ENCODE measurements around the gene ARMC9. TPM values are rescaled to one million over a fixed set of nuclear protein-coding genes. Genes with fewer than 3 reads are reported as not detected.

ARMC9 gene
- total RNA-seq, 1 experiment from 2014 or later, result 14.9 TPM

GRCh38 chr2:231239751-231240150 lies 41.3 kb downstream of the ARMC9 start:
- Histone ChIP-seq H3K27me3 (replicated peaks; ENCODE audit: insufficient read depth, low read depth, low read length, poor library complexity) (no peaks in the 10 kb centered on the region), H3K36me3 (ENCODE audit: insufficient read depth, low read length, poor library complexity, severe bottlenecking) (no peaks in the 10 kb centered on the region), H3K27ac (ENCODE audit: low read depth, low read length, poor library complexity, severe bottlenecking) (no peak overlapping the region), H3K4me3 (ENCODE audit: low read depth, low read length, poor library complexity, severe bottlenecking) (no peak overlapping the region), H3K4me1 (ENCODE audit: insufficient read depth, low read length, poor library complexity, severe bottlenecking) (no peaks in the 10 kb centered on the region), H3K9me3 (ENCODE audit: low read depth, low read length, poor library complexity, severe bottlenecking) (no peaks in the 10 kb centered on the region)
- ChIA-PET CTCF (no interaction called here), POLR2A (ENCODE audit: low non-redundant PET) (no interaction called here)
- no peak for DNase-seq (ENCODE audit: low spot score)
- TF ChIP-seq EZH2 (IDR thresholded peaks at IDR 0.05; ENCODE audit: borderline replicate concordance, low read depth, low read length, poor library complexity, severe bottlenecking), result no peak
- no peak for TF ChIP-seq CTCF (conservative IDR thresholded peaks at IDR 0.05; ENCODE audit: low read depth, low read length)
- no TSS peak for BruUV-seq (replicated peaks)
- intact Hi-C loops (cut with micrococcal nuclease; ENCODE audit: unreplicated experiment), result no loop called here

- H3K4me1 ChIP-seq (ENCODE audit: insufficient read depth, low read length, poor library complexity, severe bottlenecking), result no peaks in the 10 kb centered on the region
- BruUV-seq (replicated peaks), result no TSS peak
- ChIA-PET POLR2A (ENCODE audit: low non-redundant PET) (no interaction called here), CTCF (no interaction called here)
- H3K27ac ChIP-seq (ENCODE audit: low read depth, low read length, poor library complexity, severe bottlenecking), result no peak overlapping the region
- H3K27me3 ChIP-seq (replicated peaks; ENCODE audit: insufficient read depth, low read depth, low read length, poor library complexity), result no peaks in the 10 kb centered on the region
- H3K4me3 ChIP-seq (ENCODE audit: low read depth, low read length, poor library complexity, severe bottlenecking), result no peak overlapping the region
- no peaks in the 10 kb centered on the region for H3K36me3 ChIP-seq (ENCODE audit: insufficient read depth, low read length, poor library complexity, severe bottlenecking)
- intact Hi-C loops (cut with micrococcal nuclease; ENCODE audit: unreplicated experiment), result no loop called here
- DNase-seq (ENCODE audit: low spot score), result no peak
- TF ChIP-seq CTCF (conservative IDR thresholded peaks at IDR 0.05; ENCODE audit: low read depth, low read length) (no peak), EZH2 (IDR thresholded peaks at IDR 0.05; ENCODE audit: borderline replicate concordance, low read depth, low read length, poor library complexity, severe bottlenecking) (no peak)
- no peaks in the 10 kb centered on the region for H3K9me3 ChIP-seq (ENCODE audit: low read depth, low read length, poor library complexity, severe bottlenecking)
Measured at GRCh38 chr2:231241755-231242507, 43.5 kb downstream of the ARMC9 start.

GRCh38 chr2:231243866-231244265 lies 45.4 kb downstream of the ARMC9 start:
- H3K27ac ChIP-seq (ENCODE audit: low read depth, low read length, poor library complexity, severe bottlenecking), result no peak overlapping the region
- no peak for DNase-seq (ENCODE audit: low spot score)
- no peak overlapping the region for H3K4me3 ChIP-seq (ENCODE audit: low read depth, low read length, poor library complexity, severe bottlenecking)
- CTCF ChIA-PET, result interaction anchor here (0.6 kb wide), 1 partner anchor 8 kb away, joined by 3 read pairs; no protein-coding TSS in a partner anchor
- H3K36me3 ChIP-seq (ENCODE audit: insufficient read depth, low read length, poor library complexity, severe bottlenecking), result no peaks in the 10 kb centered on the region
- H3K9me3 ChIP-seq (ENCODE audit: low read depth, low read length, poor library complexity, severe bottlenecking), result no peaks in the 10 kb centered on the region
- no TSS peak for BruUV-seq (replicated peaks)
- TF ChIP-seq EZH2 (IDR thresholded peaks at IDR 0.05; ENCODE audit: borderline replicate concordance, low read depth, low read length, poor library complexity, severe bottlenecking) (no peak), CTCF (conservative IDR thresholded peaks at IDR 0.05; ENCODE audit: low read depth, low read length) (no peak)
- POLR2A ChIA-PET (ENCODE audit: low non-redundant PET), result no interaction called here
- H3K4me1 ChIP-seq (ENCODE audit: insufficient read depth, low read length, poor library complexity, severe bottlenecking), result no peaks in the 10 kb centered on the region
- H3K27me3 ChIP-seq (replicated peaks; ENCODE audit: insufficient read depth, low read depth, low read length, poor library complexity), result no peaks in the 10 kb centered on the region
- intact Hi-C loops (cut with micrococcal nuclease; ENCODE audit: unreplicated experiment), result no loop called here
